Measurements from ENCODE around the gene ASB11. TPM values are rescaled to one million over a fixed set of nuclear protein-coding genes. Genes with fewer than 3 reads are reported as not detected.

ASB11 gene
- 1 to 10 TPM in 2 of 4 donors, under 1 TPM in 1, not detected in 1; 0.55 to 1.8 (median 1.7) TPM for total RNA-seq

- WGBS, 2 donors, result 35 to 44% methylated on average over 3 of the region's 3 CpGs
- H3K4me3 ChIP-seq (ENCODE audit: low read depth, poor library complexity, severe bottlenecking), result no peak within 1 kb of the TSS
- intact Hi-C loops (cut with DNase I; ENCODE audit: low total_unique reads), result no loop called here
- DNase-seq (ENCODE audit: low spot score in 2 of 2), result no peak
- TF ChIP-seq CTCF (IDR thresholded peaks at IDR 0.05) (no peak), POLR2A (IDR thresholded peaks at IDR 0.05) (no peak)
Observed at GRCh38 chrX:15315509-15315908, at the start of gene ASB11. Gene ASB11, minus strand, starts transcription at chrX:15315640. Its CDS starts 35 bp downstream, at chrX:15315605.

GRCh38 chrX:15359701-15360100, 44.3 kb upstream of the ASB11 start:
- no peak for DNase-seq (ENCODE audit: low spot score in 2 of 2)
- intact Hi-C loops (cut with DNase I; ENCODE audit: low total_unique reads), result no loop called here
- H3K4me3 ChIP-seq (ENCODE audit: low read depth, poor library complexity, severe bottlenecking), result no peak overlapping the region
- 62 to 63% methylated on average over 2 of the region's 2 CpGs for WGBS, 2 donors
- TF ChIP-seq CTCF (IDR thresholded peaks at IDR 0.05) (no peak), POLR2A (IDR thresholded peaks at IDR 0.05) (no peak)

DNA sequence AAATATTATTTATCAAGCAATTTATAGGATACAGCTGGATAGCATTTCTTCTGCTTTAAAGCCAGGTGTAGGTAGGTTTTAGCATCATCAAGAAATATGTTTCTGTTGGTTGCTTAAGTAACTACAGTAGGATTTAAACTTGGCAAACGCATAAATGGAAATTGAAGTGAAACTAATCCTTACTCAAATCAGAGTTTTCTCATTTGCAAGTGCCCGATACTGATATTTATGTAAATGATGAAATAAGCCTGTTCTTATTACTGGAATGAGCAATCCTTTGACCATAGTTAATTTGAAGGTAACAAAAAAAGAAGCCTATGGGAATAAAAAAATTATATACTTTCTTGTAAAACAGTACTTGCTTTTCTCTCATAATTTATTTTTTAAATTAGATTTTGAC, 43.1 kb upstream of the ASB11 start:
- H3K4me3 ChIP-seq (ENCODE audit: low read depth, poor library complexity, severe bottlenecking), result no peak overlapping the region
- intact Hi-C loops (cut with DNase I; ENCODE audit: low total_unique reads), result no loop called here
- WGBS, 2 donors, result 78 to 85% methylated on average over 2 of the region's 2 CpGs
- DNase-seq (ENCODE audit: low spot score in 2 of 2), result no peak
- TF ChIP-seq POLR2A (IDR thresholded peaks at IDR 0.05), result no peak
- no peak for TF ChIP-seq CTCF (IDR thresholded peaks at IDR 0.05)

- no peak for DNase-seq (ENCODE audit: low spot score in 2 of 2)
- 21 to 38% methylated on average over 1 of the region's 1 CpG for WGBS, 2 donors
- intact Hi-C loops (cut with DNase I; ENCODE audit: low total_unique reads), result no loop called here
- no peak overlapping the region for H3K4me3 ChIP-seq (ENCODE audit: low read depth, poor library complexity, severe bottlenecking)
- TF ChIP-seq CTCF (IDR thresholded peaks at IDR 0.05), result no peak
- no peak for TF ChIP-seq POLR2A (IDR thresholded peaks at IDR 0.05)
Observed at GRCh38 chrX:15356444-15356843, 41.0 kb upstream of the ASB11 start.

DNA sequence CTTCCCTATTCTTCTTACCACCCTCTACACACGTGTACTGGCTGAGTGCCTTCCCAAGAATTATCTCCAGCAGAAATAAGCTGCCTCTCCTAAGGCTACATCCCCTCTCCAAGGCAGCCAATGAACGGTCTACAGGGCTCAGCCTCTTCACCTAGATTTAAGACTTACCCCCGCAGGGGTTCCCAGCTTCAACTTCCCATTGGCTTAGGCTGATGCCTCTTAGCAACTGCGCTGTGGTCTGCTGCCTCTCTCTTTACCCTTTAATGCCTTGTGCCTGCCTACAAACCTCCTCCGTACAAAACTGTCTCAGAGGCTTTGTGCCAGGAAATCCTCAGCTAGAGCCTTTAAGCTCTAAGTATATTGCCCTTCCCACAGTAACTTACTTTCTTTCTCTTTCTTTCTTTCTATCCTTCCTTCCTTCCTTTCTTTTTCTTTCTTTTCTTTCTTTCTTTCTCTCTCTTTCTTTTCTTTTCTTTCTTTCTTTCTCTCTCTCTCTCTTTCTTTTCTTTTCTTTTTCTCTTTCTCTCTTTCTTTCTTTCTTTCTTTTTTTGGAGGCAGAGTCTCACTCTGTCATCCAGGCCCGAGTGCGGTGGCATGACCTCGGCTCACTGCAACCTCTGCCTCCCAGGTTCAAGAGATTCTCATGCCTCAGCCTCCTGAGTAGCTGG, 35.0 kb upstream of the ASB11 start:
- H3K4me3 ChIP-seq (ENCODE audit: low read depth, poor library complexity, severe bottlenecking), result no peak overlapping the region
- no peak for DNase-seq (ENCODE audit: low spot score in 2 of 2)
- TF ChIP-seq CTCF (IDR thresholded peaks at IDR 0.05), result no peak
- TF ChIP-seq POLR2A (IDR thresholded peaks at IDR 0.05), result no peak
- 57 to 67% methylated on average over 8 of the region's 8 CpGs for WGBS, 2 donors
- intact Hi-C loops (cut with DNase I; ENCODE audit: low total_unique reads), result no loop called here

DNA sequence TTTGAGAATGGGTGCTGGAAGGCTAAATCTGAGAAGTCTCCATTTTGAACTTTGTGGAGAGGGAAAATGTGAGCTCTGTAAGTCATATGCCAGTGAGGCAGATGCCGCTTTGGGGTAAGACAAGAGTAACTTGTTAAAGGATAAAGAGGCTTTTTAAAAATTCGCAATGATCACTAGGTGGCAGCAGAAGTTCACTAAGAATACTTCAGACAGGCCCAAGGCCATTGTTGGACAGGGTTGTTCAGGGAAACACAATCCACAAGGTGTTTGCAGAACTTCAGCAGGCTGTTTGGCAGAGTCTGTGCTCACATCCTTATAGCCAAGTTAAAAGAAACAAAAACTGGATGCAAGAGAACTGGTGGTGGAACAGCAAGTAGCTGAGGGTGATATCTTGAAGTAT, 33.6 kb upstream of the ASB11 start:
- 21 to 24% methylated on average over 2 of the region's 2 CpGs for WGBS, 2 donors
- peak in 1 of 2 donors; percentile 22 for DNase-seq (ENCODE audit: low spot score in 2 of 2)
- TF ChIP-seq CTCF (IDR thresholded peaks at IDR 0.05), result no peak
- no peak for TF ChIP-seq POLR2A (IDR thresholded peaks at IDR 0.05)
- H3K4me3 ChIP-seq (ENCODE audit: low read depth, poor library complexity, severe bottlenecking), result no peak overlapping the region
- intact Hi-C loops (cut with DNase I; ENCODE audit: low total_unique reads), result no loop called here

Measured in lower leg skin (tissue), 4 donors.